HL-60 (cell line): ENCODE results near the gene DGLUCY.

Experiments
- GABPA ChIP-seq: IDR thresholded peaks from 2 replicates; pipeline ENCODE4 v1.6.1; 2012; ENCODE audit warnings: low read depth
- POLR2AphosphoS5 ChIP-seq: IDR thresholded peaks from 2 replicates; pipeline ENCODE4 v1.6.1; 2012; ENCODE audit warnings: low read depth
- SPI1 ChIP-seq: IDR thresholded peaks from 2 replicates; pipeline ENCODE4 v1.6.1; 2012; ENCODE audit warnings: low read depth, mild to moderate bottlenecking, borderline replicate concordance
- TF ChIP-seq, protein P1 (sequence below): IDR thresholded peaks from one replicate; pipeline ENCODE4 v1.5.1; 2011; ENCODE audit warnings: low read length, control low read depth, inconsistent platforms; ENCODE audit not compliant: insufficient read depth
- TF ChIP-seq, protein P2 (sequence below): IDR thresholded peaks from 2 replicates; pipeline ENCODE4 v1.6.1; 2012; ENCODE audit warnings: low read depth; ENCODE audit not compliant: insufficient replicate concordance

DNA sequence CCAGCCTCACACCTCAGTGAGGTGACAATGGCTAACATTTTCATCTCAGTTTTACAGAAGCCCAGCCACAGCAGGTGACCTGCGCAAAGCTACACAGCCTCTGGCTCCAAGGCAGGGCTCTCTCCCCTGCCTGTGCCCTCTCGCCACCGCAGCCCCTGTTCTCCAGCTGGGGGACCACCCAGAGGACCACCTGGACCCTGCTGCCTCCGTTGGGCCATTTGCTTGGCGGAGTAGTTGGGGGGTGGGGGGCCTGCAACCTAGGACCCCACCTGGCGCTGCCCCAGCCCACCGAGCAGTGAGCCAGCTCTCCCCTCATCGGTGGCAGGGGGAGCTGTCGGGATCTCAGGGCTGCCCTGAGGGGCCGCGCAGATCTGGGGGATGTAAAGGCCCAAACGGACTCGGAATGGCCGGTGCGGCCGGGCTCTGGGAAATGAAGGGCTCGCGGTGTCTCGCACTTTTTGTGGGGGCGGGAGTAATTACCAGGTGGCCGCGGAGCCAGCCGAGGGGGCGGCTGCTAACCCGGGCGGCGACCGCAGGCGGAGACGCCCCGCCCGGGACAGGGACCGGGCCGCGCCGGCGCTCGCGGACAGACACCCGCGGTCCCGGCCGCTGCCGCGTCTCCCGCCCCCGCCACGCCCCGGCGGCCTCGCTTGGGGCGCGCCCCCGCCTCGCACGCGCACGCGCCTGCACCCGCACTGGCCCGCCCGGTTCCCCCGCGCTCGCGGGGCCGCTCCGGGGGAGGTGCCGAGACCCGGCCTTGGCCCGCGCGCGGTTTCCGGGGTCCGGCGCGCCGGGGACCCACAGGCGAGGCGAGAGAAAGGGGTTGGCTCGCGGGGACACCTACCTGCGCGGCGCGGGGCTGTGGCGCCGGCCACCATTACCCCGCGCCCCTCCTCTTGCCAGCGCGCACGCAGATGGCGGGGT, 139.3 kb downstream of the DGLUCY start:
- TF ChIP-seq, protein P1, sequence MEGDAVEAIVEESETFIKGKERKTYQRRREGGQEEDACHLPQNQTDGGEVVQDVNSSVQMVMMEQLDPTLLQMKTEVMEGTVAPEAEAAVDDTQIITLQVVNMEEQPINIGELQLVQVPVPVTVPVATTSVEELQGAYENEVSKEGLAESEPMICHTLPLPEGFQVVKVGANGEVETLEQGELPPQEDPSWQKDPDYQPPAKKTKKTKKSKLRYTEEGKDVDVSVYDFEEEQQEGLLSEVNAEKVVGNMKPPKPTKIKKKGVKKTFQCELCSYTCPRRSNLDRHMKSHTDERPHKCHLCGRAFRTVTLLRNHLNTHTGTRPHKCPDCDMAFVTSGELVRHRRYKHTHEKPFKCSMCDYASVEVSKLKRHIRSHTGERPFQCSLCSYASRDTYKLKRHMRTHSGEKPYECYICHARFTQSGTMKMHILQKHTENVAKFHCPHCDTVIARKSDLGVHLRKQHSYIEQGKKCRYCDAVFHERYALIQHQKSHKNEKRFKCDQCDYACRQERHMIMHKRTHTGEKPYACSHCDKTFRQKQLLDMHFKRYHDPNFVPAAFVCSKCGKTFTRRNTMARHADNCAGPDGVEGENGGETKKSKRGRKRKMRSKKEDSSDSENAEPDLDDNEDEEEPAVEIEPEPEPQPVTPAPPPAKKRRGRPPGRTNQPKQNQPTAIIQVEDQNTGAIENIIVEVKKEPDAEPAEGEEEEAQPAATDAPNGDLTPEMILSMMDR, result no peak
- TF ChIP-seq POLR2AphosphoS5, result no peak
- TF ChIP-seq, protein P2, sequence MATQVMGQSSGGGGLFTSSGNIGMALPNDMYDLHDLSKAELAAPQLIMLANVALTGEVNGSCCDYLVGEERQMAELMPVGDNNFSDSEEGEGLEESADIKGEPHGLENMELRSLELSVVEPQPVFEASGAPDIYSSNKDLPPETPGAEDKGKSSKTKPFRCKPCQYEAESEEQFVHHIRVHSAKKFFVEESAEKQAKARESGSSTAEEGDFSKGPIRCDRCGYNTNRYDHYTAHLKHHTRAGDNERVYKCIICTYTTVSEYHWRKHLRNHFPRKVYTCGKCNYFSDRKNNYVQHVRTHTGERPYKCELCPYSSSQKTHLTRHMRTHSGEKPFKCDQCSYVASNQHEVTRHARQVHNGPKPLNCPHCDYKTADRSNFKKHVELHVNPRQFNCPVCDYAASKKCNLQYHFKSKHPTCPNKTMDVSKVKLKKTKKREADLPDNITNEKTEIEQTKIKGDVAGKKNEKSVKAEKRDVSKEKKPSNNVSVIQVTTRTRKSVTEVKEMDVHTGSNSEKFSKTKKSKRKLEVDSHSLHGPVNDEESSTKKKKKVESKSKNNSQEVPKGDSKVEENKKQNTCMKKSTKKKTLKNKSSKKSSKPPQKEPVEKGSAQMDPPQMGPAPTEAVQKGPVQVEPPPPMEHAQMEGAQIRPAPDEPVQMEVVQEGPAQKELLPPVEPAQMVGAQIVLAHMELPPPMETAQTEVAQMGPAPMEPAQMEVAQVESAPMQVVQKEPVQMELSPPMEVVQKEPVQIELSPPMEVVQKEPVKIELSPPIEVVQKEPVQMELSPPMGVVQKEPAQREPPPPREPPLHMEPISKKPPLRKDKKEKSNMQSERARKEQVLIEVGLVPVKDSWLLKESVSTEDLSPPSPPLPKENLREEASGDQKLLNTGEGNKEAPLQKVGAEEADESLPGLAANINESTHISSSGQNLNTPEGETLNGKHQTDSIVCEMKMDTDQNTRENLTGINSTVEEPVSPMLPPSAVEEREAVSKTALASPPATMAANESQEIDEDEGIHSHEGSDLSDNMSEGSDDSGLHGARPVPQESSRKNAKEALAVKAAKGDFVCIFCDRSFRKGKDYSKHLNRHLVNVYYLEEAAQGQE, result no peak
- TF ChIP-seq GABPA, result no peak
- TF ChIP-seq SPI1, result no peak
